HCT116 (cell line): Measurements from ENCODE around the gene HBB.

ENCODE experiments used
- ATF3 ChIP-seq: IDR thresholded peaks from 2 replicates; pipeline ENCODE4 v1.6.1; 2012
- CBX3 ChIP-seq: IDR thresholded peaks from 2 replicates; pipeline ENCODE4 v1.6.1; 2012; ENCODE audit warnings: low read depth
- CTCF ChIP-seq, 3 experiments: fragments of 200-600 bp in 1 of 3; sonication (generic) in 1 of 3; IDR thresholded peaks in 2 of 3; conservative IDR thresholded peaks in 1 of 3; 2 replicates each; pipeline ENCODE4 v1.5.1; 2012 to 2017; ENCODE audit warnings: low read depth in 2 of 3, low read length in 2 of 3, antibody characterized with exemption in 1 of 3, borderline replicate concordance in 1 of 3, control low read depth in 1 of 3, mild to moderate bottlenecking in 1 of 3, mixed read lengths in 1 of 3, mixed run types in 1 of 3, moderate library complexity in 1 of 3; ENCODE audit not compliant: insufficient read depth in 1 of 3
- EZH2 ChIP-seq: fragments of 200-600 bp; sonication (generic); IDR thresholded peaks from 2 replicates; pipeline ENCODE4 v1.6.1; 2017; ENCODE audit warnings: antibody characterized with exemption, mixed run types
- EZH2phosphoT487 ChIP-seq: fragments of 200-600 bp; IDR thresholded peaks from 2 replicates; pipeline ENCODE4 v1.6.1; 2018; ENCODE audit warnings: antibody characterized with exemption, borderline replicate concordance
- FOSL1 ChIP-seq: IDR thresholded peaks from 2 replicates; pipeline ENCODE4 v1.6.1; 2012; ENCODE audit warnings: low read depth
- MAX ChIP-seq: IDR thresholded peaks from 2 replicates; pipeline ENCODE4 v1.6.1; 2012
- POLR2AphosphoS5 ChIP-seq: IDR thresholded peaks from 2 replicates; pipeline ENCODE4 v1.6.1; 2011; ENCODE audit warnings: mild to moderate bottlenecking, low read depth, low read length, moderate library complexity
- RAD21 ChIP-seq: IDR thresholded peaks from 2 replicates; pipeline ENCODE4 v1.6.1; 2012; ENCODE audit warnings: low read depth, mild to moderate bottlenecking
- SIN3A ChIP-seq: IDR thresholded peaks from 2 replicates; pipeline ENCODE4 v1.6.1; 2012; ENCODE audit warnings: low read depth
- YY1 ChIP-seq: IDR thresholded peaks from 2 replicates; pipeline ENCODE4 v1.6.1; 2011; ENCODE audit warnings: low read length, low read depth, moderate library complexity, mild to moderate bottlenecking; ENCODE audit not compliant: insufficient replicate concordance; ENCODE audit errors: extremely low read depth
- ZBTB33 ChIP-seq: IDR thresholded peaks from 2 replicates; pipeline ENCODE4 v1.6.1; 2011; ENCODE audit warnings: mild to moderate bottlenecking, low read length, moderate library complexity; ENCODE audit not compliant: insufficient replicate concordance; ENCODE audit errors: extremely low read depth
- ZFX ChIP-seq: fragments of 450-650 bp; IDR thresholded peaks from 2 replicates; pipeline ENCODE4 v1.6.1; 2017

GRCh38 chr11:5265832-5266231 lies 39.0 kb upstream of the HBB start:
- no peak for TF ChIP-seq CTCF (IDR thresholded peaks at IDR 0.05 in 2 of 3, conservative IDR thresholded peaks at IDR 0.05 in 1 of 3; ENCODE audit: borderline replicate concordance in 1 of 3, insufficient read depth in 1 of 3, low read depth in 2 of 3, low read length in 2 of 3)
- TF ChIP-seq CBX3 = no peak
- no peak for TF ChIP-seq YY1
- no peak for TF ChIP-seq ZFX
- TF ChIP-seq RAD21 = no peak
- no peak for TF ChIP-seq EZH2
- no peak for TF ChIP-seq ZBTB33
- no peak for TF ChIP-seq SIN3A
- no peak for TF ChIP-seq EZH2phosphoT487
- no peak for TF ChIP-seq POLR2AphosphoS5
- no peak for TF ChIP-seq MAX
- TF ChIP-seq FOSL1 = no peak
- no peak for TF ChIP-seq ATF3
